Panc1 (cell line): ENCODE measurements around the gene GRM4.
"Not testable (repeated sequence)": the region's sequence is repeated elsewhere in the genome, so short reads cannot be mapped to it uniquely, and the experiment has no call there.

ENCODE experiments used
- POLR2AphosphoS5 ChIP-seq: IDR thresholded peaks from 2 replicates; pipeline ENCODE4 v1.6.1; 2012; ENCODE audit warnings: mild to moderate bottlenecking, low read depth, low read length, moderate library complexity
- SIN3A ChIP-seq: IDR thresholded peaks from 2 replicates; pipeline ENCODE4 v1.6.1; 2012; ENCODE audit warnings: low read depth, mild to moderate bottlenecking, low read length, moderate library complexity, borderline replicate concordance; ENCODE audit not compliant: insufficient read depth
- TCF7L2 ChIP-seq: IDR thresholded peaks from 2 replicates; pipeline ENCODE4 v1.6.1; 2011; ENCODE audit warnings: mild to moderate bottlenecking, low read depth, low read length, inconsistent platforms
- TF ChIP-seq, protein P1 (sequence below): fragments of 450-650 bp; IDR thresholded peaks from 2 replicates; pipeline ENCODE4 v1.5.1; 2017; ENCODE audit warnings: mild to moderate bottlenecking
- TF ChIP-seq, protein P2 (sequence below), 2 experiments: IDR thresholded peaks; 2 replicates each; pipeline ENCODE4 v1.6.1; 2011 to 2012; ENCODE audit warnings: low read depth in 2 of 2, control low read depth in 1 of 2, low read length in 1 of 2, mild to moderate bottlenecking in 1 of 2, moderate library complexity in 1 of 2; ENCODE audit not compliant: insufficient read depth in 1 of 2

DNA sequence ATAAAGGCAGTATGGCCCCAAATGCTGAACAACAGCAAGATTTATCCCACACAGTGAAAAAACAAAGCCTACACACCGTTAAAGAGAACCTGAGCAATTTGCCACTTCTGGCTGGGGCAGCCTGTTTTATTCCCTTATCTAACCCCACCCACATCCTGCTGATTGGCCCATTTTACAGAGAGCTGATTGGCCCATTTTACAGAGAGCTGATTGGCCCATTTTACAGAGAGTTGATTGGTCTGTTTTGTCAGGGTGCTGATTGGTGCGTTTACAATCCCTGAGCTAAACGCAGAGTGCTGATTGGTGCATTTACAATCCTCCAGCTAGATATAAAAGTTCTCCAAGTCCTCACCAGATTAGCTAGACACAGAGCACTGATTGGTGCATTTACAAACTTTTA is 129.3 kb downstream of the GRM4 start:
- TF ChIP-seq, protein P1, sequence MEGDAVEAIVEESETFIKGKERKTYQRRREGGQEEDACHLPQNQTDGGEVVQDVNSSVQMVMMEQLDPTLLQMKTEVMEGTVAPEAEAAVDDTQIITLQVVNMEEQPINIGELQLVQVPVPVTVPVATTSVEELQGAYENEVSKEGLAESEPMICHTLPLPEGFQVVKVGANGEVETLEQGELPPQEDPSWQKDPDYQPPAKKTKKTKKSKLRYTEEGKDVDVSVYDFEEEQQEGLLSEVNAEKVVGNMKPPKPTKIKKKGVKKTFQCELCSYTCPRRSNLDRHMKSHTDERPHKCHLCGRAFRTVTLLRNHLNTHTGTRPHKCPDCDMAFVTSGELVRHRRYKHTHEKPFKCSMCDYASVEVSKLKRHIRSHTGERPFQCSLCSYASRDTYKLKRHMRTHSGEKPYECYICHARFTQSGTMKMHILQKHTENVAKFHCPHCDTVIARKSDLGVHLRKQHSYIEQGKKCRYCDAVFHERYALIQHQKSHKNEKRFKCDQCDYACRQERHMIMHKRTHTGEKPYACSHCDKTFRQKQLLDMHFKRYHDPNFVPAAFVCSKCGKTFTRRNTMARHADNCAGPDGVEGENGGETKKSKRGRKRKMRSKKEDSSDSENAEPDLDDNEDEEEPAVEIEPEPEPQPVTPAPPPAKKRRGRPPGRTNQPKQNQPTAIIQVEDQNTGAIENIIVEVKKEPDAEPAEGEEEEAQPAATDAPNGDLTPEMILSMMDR = not testable (repeated sequence)
- TF ChIP-seq POLR2AphosphoS5, TCF7L2, SIN3A: not testable (repeated sequence)
- TF ChIP-seq, protein P2, sequence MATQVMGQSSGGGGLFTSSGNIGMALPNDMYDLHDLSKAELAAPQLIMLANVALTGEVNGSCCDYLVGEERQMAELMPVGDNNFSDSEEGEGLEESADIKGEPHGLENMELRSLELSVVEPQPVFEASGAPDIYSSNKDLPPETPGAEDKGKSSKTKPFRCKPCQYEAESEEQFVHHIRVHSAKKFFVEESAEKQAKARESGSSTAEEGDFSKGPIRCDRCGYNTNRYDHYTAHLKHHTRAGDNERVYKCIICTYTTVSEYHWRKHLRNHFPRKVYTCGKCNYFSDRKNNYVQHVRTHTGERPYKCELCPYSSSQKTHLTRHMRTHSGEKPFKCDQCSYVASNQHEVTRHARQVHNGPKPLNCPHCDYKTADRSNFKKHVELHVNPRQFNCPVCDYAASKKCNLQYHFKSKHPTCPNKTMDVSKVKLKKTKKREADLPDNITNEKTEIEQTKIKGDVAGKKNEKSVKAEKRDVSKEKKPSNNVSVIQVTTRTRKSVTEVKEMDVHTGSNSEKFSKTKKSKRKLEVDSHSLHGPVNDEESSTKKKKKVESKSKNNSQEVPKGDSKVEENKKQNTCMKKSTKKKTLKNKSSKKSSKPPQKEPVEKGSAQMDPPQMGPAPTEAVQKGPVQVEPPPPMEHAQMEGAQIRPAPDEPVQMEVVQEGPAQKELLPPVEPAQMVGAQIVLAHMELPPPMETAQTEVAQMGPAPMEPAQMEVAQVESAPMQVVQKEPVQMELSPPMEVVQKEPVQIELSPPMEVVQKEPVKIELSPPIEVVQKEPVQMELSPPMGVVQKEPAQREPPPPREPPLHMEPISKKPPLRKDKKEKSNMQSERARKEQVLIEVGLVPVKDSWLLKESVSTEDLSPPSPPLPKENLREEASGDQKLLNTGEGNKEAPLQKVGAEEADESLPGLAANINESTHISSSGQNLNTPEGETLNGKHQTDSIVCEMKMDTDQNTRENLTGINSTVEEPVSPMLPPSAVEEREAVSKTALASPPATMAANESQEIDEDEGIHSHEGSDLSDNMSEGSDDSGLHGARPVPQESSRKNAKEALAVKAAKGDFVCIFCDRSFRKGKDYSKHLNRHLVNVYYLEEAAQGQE (IDR thresholded peaks at IDR 0.05; ENCODE audit: insufficient read depth in 1 of 2, low read depth in 2 of 2, low read length in 1 of 2) = not testable (repeated sequence)
